MM.1S (cell line): ENCODE data around the gene BLM.

ENCODE experiments used
- DNase-seq: peaks from one replicate; pipeline ENCODE4 v3.0.0-alpha.2; 2015
- H2AFZ ChIP-seq: fragments of 300-600 bp; sonication (generic); 2 replicates; pipeline ENCODE4 v1.6.0; 2016; ENCODE audit warnings: antibody characterized with exemption, low read length
- H3F3A ChIP-seq: fragments of 300-600 bp; sonication (generic); 2 replicates; pipeline ENCODE4 v1.6.1; 2016; ENCODE audit warnings: mild to moderate bottlenecking, antibody characterized with exemption, low read length, moderate library complexity, mixed read lengths; ENCODE audit not compliant: insufficient read depth
- H3K27ac ChIP-seq: fragments of 300-600 bp; sonication (generic); 2 replicates; pipeline ENCODE4 v1.5.1; 2016; ENCODE audit warnings: mild to moderate bottlenecking, low read length
- H3K27me3 ChIP-seq: fragments of 300-600 bp; sonication (generic); replicated peaks from 2 replicates; pipeline ENCODE4 v1.6.0; 2016; ENCODE audit warnings: low read length; ENCODE audit not compliant: insufficient read depth
- H3K36me3 ChIP-seq: fragments of 300-600 bp; sonication (generic); replicated peaks from 2 replicates; pipeline ENCODE4 v1.6.1; 2016; ENCODE audit warnings: mild to moderate bottlenecking, low read length, mixed read lengths; ENCODE audit not compliant: insufficient read depth
- H3K4me1 ChIP-seq: fragments of 300-600 bp; sonication (generic); 2 replicates; pipeline ENCODE4 v1.6.1; 2016; ENCODE audit warnings: low read length, mixed read lengths
- H3K4me2 ChIP-seq: fragments of 300-600 bp; sonication (generic); 2 replicates; pipeline ENCODE4 v1.6.0; 2016; ENCODE audit warnings: low read depth, low read length
- H3K4me3 ChIP-seq: fragments of 300-600 bp; sonication (generic); 2 replicates; pipeline ENCODE4 v1.5.1; 2016; ENCODE audit warnings: low read length, mixed read lengths
- H3K79me2 ChIP-seq: fragments of 300-600 bp; sonication (generic); 2 replicates; pipeline ENCODE4 v1.6.1; 2016; ENCODE audit warnings: mixed run types, low read length, mixed read lengths
- H3K9ac ChIP-seq: fragments of 300-600 bp; sonication (generic); 2 replicates; pipeline ENCODE4 v1.6.1; 2016; ENCODE audit warnings: low read length, mixed read lengths
- H3K9me2 ChIP-seq: fragments of 300-600 bp; sonication (generic); replicated peaks from 2 replicates; pipeline ENCODE4 v1.6.1; 2016; ENCODE audit warnings: mild to moderate bottlenecking, low read length, mixed read lengths; ENCODE audit not compliant: insufficient read depth
- H3K9me3 ChIP-seq: fragments of 300-600 bp; sonication (generic); replicated peaks from 2 replicates; pipeline ENCODE4 v1.6.1; 2016; ENCODE audit warnings: mild to moderate bottlenecking, low read length, mixed read lengths; ENCODE audit not compliant: insufficient read depth
- H4K20me1 ChIP-seq: fragments of 300-600 bp; sonication (generic); 2 replicates; pipeline ENCODE4 v1.6.1; 2016; ENCODE audit warnings: mild to moderate bottlenecking, low read length, moderate library complexity, mixed read lengths; ENCODE audit not compliant: insufficient read depth
- EZH2 ChIP-seq: fragments of 300-600 bp; sonication (generic); optimal IDR thresholded peaks from 2 replicates; pipeline ENCODE3; 2017; ENCODE audit warnings: low read depth, mild to moderate bottlenecking, antibody characterized with exemption, low read length, mixed read lengths
- EZH2phosphoT487 ChIP-seq: fragments of 300-600 bp; sonication (generic); IDR thresholded peaks from 2 replicates; pipeline ENCODE4 v1.6.1; 2018; ENCODE audit warnings: antibody characterized with exemption, low read length
- TF ChIP-seq, protein P1 (sequence below): fragments of 300-600 bp; sonication (generic); IDR thresholded peaks from 2 replicates; pipeline ENCODE4 v1.5.1; 2016; ENCODE audit warnings: antibody characterized with exemption, low read length, mixed read lengths

The BLM gene

DNA sequence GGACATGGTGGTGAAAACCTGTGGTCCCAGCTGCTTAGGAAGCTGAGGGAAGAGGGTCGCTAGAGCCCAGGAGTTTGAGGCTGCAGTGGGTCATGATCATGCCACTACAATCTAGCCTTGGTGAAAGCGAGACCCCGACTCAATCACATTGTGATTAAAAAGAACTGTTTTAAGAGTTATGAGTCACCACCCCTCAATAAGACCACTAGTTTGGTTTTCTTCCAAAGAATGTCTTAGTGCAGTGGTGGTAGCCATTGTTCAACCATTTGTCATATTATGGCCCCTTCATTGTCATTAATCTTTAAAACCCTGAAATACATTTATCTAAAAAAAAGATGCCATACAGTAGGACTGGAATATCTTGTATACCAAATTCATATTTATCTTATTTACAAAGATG lies 48.8 kb downstream of the BLM start:
- Histone ChIP-seq H3K9me2 (no peaks in the 10 kb centered on the region), H3K27me3 (no peaks in the 10 kb centered on the region), H3K36me3 (peaks cover 3% of the 10 kb centered on the region; the same call in 1 of the 2 replicates)

DNA sequence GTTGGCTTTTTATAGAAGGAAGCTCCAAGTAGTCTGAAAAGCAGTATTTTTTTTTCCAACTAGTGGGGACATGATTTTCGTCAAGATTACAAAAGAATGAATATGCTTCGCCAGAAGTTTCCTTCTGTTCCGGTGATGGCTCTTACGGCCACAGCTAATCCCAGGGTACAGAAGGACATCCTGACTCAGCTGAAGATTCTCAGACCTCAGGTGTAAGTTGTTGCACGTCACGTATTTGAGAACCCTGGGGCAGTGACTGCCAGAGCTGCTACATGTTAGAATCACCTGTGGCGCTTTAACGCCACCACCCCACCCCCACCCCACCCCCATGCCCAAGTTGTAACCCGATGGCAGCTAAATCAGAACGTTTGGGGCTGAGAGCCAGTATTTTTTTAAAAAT lies 52.2 kb downstream of the BLM start:
- no peaks in the 10 kb centered on the region for H3K79me2 ChIP-seq
- no peak overlapping the region for H3K4me2 ChIP-seq
- no peaks in the 10 kb centered on the region for H3F3A ChIP-seq
- H3K4me3 ChIP-seq = no peak overlapping the region
- H4K20me1 ChIP-seq = no peaks in the 10 kb centered on the region
- H3K27me3 ChIP-seq = no peaks in the 10 kb centered on the region
- H3K4me1 ChIP-seq = no peaks in the 10 kb centered on the region
- H3K36me3 ChIP-seq = peaks cover 3% of the 10 kb centered on the region; the same call in 1 of the 2 replicates
- H3K9me2 ChIP-seq = no peaks in the 10 kb centered on the region
- no peaks in the 10 kb centered on the region for H3K9me3 ChIP-seq
- no peak for TF ChIP-seq EZH2phosphoT487
- TF ChIP-seq EZH2 = no peak
- TF ChIP-seq, protein P1, sequence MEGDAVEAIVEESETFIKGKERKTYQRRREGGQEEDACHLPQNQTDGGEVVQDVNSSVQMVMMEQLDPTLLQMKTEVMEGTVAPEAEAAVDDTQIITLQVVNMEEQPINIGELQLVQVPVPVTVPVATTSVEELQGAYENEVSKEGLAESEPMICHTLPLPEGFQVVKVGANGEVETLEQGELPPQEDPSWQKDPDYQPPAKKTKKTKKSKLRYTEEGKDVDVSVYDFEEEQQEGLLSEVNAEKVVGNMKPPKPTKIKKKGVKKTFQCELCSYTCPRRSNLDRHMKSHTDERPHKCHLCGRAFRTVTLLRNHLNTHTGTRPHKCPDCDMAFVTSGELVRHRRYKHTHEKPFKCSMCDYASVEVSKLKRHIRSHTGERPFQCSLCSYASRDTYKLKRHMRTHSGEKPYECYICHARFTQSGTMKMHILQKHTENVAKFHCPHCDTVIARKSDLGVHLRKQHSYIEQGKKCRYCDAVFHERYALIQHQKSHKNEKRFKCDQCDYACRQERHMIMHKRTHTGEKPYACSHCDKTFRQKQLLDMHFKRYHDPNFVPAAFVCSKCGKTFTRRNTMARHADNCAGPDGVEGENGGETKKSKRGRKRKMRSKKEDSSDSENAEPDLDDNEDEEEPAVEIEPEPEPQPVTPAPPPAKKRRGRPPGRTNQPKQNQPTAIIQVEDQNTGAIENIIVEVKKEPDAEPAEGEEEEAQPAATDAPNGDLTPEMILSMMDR = no peak
- H2AFZ ChIP-seq = no peak overlapping the region
- no peak for DNase-seq
- no peak overlapping the region for H3K27ac ChIP-seq
- no peak overlapping the region for H3K9ac ChIP-seq

More for the DNA sequence above, 48.8 kb downstream of the BLM start:
- TF ChIP-seq EZH2 (no peak), EZH2phosphoT487 (no peak)
- TF ChIP-seq, protein P1 = no peak
- Histone ChIP-seq H3K4me2 (no peak overlapping the region), H3K79me2 (no peaks in the 10 kb centered on the region), H2AFZ (no peak overlapping the region), H3K9me3 (no peaks in the 10 kb centered on the region), H3F3A (no peaks in the 10 kb centered on the region), H3K27ac (no peak overlapping the region), H3K9ac (no peak overlapping the region), H4K20me1 (no peaks in the 10 kb centered on the region), H3K4me1 (no peaks in the 10 kb centered on the region), H3K4me3 (no peak overlapping the region)
- DNase-seq = no peak

DNA sequence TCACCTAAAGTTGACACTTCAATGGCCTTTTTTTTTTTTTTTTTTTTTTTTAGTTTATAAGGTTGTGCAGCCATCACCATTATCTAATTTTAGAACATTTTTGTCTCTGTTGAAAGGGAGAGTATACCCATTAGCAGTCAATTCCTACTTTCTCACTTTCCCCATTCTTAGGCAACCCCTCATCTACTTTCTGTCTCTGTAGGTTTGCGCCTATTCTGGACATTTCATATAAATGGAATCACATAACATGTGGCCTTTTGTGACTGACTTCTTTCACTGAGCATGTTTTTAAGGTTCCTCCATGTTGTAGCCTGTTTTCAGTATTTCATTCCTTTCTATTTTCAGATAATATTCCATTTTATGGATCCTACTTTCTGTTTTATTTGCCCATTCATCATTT lies 56.3 kb downstream of the BLM start:
- Histone ChIP-seq H3K79me2 (no peaks in the 10 kb centered on the region), H3K9me3 (no peaks in the 10 kb centered on the region), H3K4me2 (no peak overlapping the region), H3K27ac (no peak overlapping the region), H3K36me3 (no peaks in the 10 kb centered on the region), H3K9me2 (no peaks in the 10 kb centered on the region), H4K20me1 (no peaks in the 10 kb centered on the region), H3K27me3 (no peaks in the 10 kb centered on the region), H3K9ac (no peak overlapping the region), H3K4me3 (no peak overlapping the region), H2AFZ (no peak overlapping the region), H3K4me1 (no peaks in the 10 kb centered on the region), H3F3A (no peaks in the 10 kb centered on the region)
- TF ChIP-seq EZH2phosphoT487 (no peak), EZH2 (no peak)
- TF ChIP-seq, protein P1 = no peak
- DNase-seq = no peak
